ENCODE results near the gene GPR149. TPM values are rescaled to one million over a fixed set of nuclear protein-coding genes. Genes with fewer than 3 reads are reported as not detected.

Gene GPR149
- total and polyA plus RNA-seq, 2 of the 8 experiments (the other 6 are each of a cell fraction or from before 2014, with no cell fraction given) = not detected

DNA sequence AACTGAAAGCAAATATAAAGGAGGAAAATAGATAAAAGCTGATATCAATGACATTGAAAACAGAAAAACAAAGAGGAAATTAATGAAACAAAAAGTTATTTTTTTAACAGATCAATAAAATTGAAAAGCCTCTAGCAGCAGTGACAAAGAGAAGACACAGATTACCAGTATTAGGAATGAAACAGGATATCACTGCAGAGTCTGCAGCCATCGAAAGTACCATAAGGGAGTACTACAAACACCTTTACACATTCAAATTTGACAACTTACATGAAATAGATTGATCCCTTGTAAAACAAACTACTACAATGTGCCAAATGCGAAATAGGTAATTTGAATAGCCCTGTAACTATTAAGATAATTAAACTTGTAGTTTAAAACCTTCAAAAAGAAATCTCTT lies 80.8 kb downstream of the GPR149 start:
- no peaks in the 10 kb centered on the region for H3K79me1 ChIP-seq (ENCODE audit: low read depth, low read length)
- no peak overlapping the region for H3K18ac ChIP-seq (ENCODE audit: extremely low read depth, low read length)
- H3K79me2 ChIP-seq (ENCODE audit: control insufficient read depth in 1 of 2, insufficient read depth in 2 of 2, low read length in 2 of 2) = no peaks in the 10 kb centered on the region
- CTCF ChIA-PET (ENCODE audit: partially characterized antibody) = no interaction called here
- no peak overlapping the region for H3K4me2 ChIP-seq (ENCODE audit: insufficient read depth in 1 of 2, low read depth in 2 of 2, low read length in 2 of 2)
- H4K8ac ChIP-seq (ENCODE audit: extremely low read depth, insufficient read depth, low read length) = no peak overlapping the region
- H2BK20ac ChIP-seq (ENCODE audit: low read length) = no peak overlapping the region
- H3K9ac ChIP-seq (replicated peaks in 1 of 4; ENCODE audit: extremely low read depth in 1 of 4, low read depth in 3 of 4, low read length in 3 of 4) = no peak overlapping the region
- no peak overlapping the region for H3K23ac ChIP-seq (ENCODE audit: insufficient read length)
- H3K27me3 ChIP-seq (replicated peaks in 1 of 4; ENCODE audit: control insufficient read depth in 3 of 4, extremely low read depth in 1 of 4, insufficient read depth in 3 of 4, low read length in 3 of 4) = no peaks in the 10 kb centered on the region
- no peak overlapping the region for H2BK5ac ChIP-seq (ENCODE audit: low read depth, low read length)
- H3K27ac ChIP-seq (ENCODE audit: low read depth, low read length) = no peak overlapping the region
- no peak overlapping the region for H2BK120ac ChIP-seq (replicated peaks; ENCODE audit: low read depth, low read length)
- no peak overlapping the region for H3K56ac ChIP-seq (replicated peaks; ENCODE audit: insufficient read length, low read depth, low read length)
- DNase-seq (ENCODE audit: low read depth in 1 of 2, low spot score in 2 of 2) (no peak), FAIRE-seq (no peak)
- WGBS, 2 experiments (ENCODE audit: extremely low coverage in 1 of 2, insufficient coverage in 1 of 2, insufficient read length in 1 of 2, insufficient replicate concordance in 2 of 2, low coverage in 1 of 2, low lambda C conversion rate in 2 of 2, missing lambda C conversion rate in 1 of 2) = 56% methylated on average over 2 of the region's 2 CpGs; no CpG with 5 or more reads in 1 of the 2 experiments
- no peaks in the 10 kb centered on the region for H3K36me3 ChIP-seq (ENCODE audit: control insufficient read depth in 2 of 4, insufficient read depth in 4 of 4, low read length in 3 of 4)
- POLR2A ChIA-PET (ENCODE audit: partially characterized antibody) = no interaction called here
- no peak overlapping the region for H2BK15ac ChIP-seq (ENCODE audit: low read length)
- no peak overlapping the region for H2AK5ac ChIP-seq (ENCODE audit: low read depth, low read length)
- no peak overlapping the region for H4K91ac ChIP-seq (replicated peaks; ENCODE audit: insufficient read length, low read length)
- no peaks in the 10 kb centered on the region for H4K20me1 ChIP-seq (replicated peaks in 1 of 2; ENCODE audit: control insufficient read depth in 1 of 2, insufficient read depth in 2 of 2, low read length in 2 of 2)
- no peak overlapping the region for H3K4ac ChIP-seq (replicated peaks; ENCODE audit: insufficient read length, low read depth, low read length)
- no peak overlapping the region for H3K4me3 ChIP-seq (ENCODE audit: extremely low read depth in 1 of 4, insufficient read depth in 2 of 4, low read depth in 3 of 4, low read length in 4 of 4)
- H3K4me1 ChIP-seq (replicated peaks in 1 of 4; ENCODE audit: control insufficient read depth in 3 of 4, insufficient read depth in 4 of 4, low read length in 3 of 4) = no peaks in the 10 kb centered on the region; a peak in 1 of 7 replicates
- no peak overlapping the region for H2AFZ ChIP-seq (ENCODE audit: low read length)
- no peaks in the 10 kb centered on the region for H3K9me3 ChIP-seq (ENCODE audit: insufficient read depth in 2 of 2, low read depth in 1 of 2, low read length in 1 of 2)
- TF ChIP-seq NRF1 (IDR thresholded peaks at IDR 0.05; ENCODE audit: low read depth, low read length) (no peak), SUZ12 (IDR thresholded peaks at IDR 0.05; ENCODE audit: low read length) (no peak)
- no peak overlapping the region for H4K5ac ChIP-seq (ENCODE audit: insufficient read length, low read depth, low read length)
- no peaks in the 10 kb centered on the region for H3K23me2 ChIP-seq (ENCODE audit: low read depth, low read length)
- no peak overlapping the region for H2BK12ac ChIP-seq (ENCODE audit: low read depth, low read length)
- no peak overlapping the region for H3K14ac ChIP-seq (ENCODE audit: insufficient read length)

Measured in H1 (cell line).